ENCODE data around the gene RHOJ.

Gene RHOJ

DNA sequence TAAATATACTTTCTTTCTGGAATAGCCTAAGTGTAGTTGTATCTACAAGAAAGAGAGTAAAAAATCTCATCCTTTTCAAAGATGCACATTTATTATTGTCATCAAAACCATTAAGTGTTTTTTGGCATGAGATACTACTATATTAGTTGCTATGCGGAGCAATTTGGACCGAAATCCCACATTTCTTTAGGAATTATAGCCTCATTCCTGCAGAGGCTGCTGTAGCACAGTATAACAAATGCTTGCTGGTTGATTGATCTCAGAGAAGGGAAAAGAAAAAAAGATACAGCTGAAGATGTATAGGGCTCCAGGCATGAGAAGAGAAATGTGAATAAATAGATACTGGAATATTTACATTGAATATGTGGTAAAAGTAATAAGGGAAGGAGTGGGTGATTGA is 36.0 kb downstream of the RHOJ start:
- no peaks in the 10 kb centered on the region for H3K9me3 ChIP-seq (ENCODE audit: control insufficient read depth, insufficient read depth, low read length)
- no peaks in the 10 kb centered on the region for H3K36me3 ChIP-seq (ENCODE audit: control insufficient read depth, insufficient read depth, low read length)
- H3K4me1 ChIP-seq (ENCODE audit: control insufficient read depth, insufficient read depth, low read length): no peaks in the 10 kb centered on the region
- no peak overlapping the region for H3K4me3 ChIP-seq (ENCODE audit: low read depth, low read length)
- no peak overlapping the region for H3K9ac ChIP-seq (ENCODE audit: low read depth, low read length)
- H3K27me3 ChIP-seq (ENCODE audit: control insufficient read depth, insufficient read depth, low read length): no peaks in the 10 kb centered on the region

DNA sequence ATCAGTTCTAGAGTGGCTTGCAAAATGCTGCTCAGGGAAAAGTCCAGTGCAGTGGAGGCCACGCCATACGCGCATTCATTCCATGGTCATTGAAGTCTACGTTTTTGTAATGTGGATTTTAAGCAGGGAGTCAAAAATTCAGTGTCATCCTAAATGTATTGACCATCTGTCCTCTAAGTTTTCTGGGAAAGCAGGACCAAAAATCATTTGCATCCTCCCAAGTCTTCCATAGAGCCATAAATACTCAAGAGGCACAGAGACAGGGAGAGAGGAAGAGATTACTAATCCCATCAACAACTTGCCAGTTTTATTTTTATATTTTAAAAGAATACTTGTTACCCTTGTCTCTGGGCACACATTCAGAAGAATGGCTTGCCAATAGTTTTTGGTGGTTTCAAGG is 36.9 kb downstream of the RHOJ start:
- no peaks in the 10 kb centered on the region for H3K27me3 ChIP-seq (ENCODE audit: control insufficient read depth, insufficient read depth, low read length)
- no peak overlapping the region for H3K9ac ChIP-seq (ENCODE audit: low read depth, low read length)
- no peaks in the 10 kb centered on the region for H3K36me3 ChIP-seq (ENCODE audit: control insufficient read depth, insufficient read depth, low read length)
- H3K4me3 ChIP-seq (ENCODE audit: low read depth, low read length): no peak overlapping the region
- no peaks in the 10 kb centered on the region for H3K9me3 ChIP-seq (ENCODE audit: control insufficient read depth, insufficient read depth, low read length)
- no peaks in the 10 kb centered on the region for H3K4me1 ChIP-seq (ENCODE audit: control insufficient read depth, insufficient read depth, low read length)

DNA sequence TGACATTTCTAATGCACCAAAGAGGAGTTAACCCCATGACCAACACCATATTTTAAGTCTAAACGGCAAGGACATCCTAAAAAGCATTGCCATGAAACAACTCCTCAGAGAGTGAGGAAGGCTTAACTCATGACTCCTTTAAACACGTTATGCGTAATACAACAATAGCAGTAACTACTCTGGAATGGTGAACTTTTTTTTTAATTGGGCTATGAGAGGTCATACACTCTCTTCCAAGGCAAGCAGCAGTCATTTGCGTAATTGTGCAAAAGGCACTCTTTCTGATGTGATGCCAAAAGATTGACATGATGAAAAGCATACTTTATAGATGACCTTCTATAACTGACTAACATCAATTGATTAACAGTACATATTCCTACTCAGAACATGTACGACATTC is 39.4 kb downstream of the RHOJ start:
- Histone ChIP-seq H3K9me3 (ENCODE audit: control insufficient read depth, insufficient read depth, low read length) (no peaks in the 10 kb centered on the region), H3K27me3 (ENCODE audit: control insufficient read depth, insufficient read depth, low read length) (no peaks in the 10 kb centered on the region), H3K36me3 (ENCODE audit: control insufficient read depth, insufficient read depth, low read length) (no peaks in the 10 kb centered on the region), H3K4me1 (ENCODE audit: control insufficient read depth, insufficient read depth, low read length) (no peaks in the 10 kb centered on the region), H3K4me3 (ENCODE audit: low read depth, low read length) (no peak overlapping the region), H3K9ac (ENCODE audit: low read depth, low read length) (no peak overlapping the region)

DNA sequence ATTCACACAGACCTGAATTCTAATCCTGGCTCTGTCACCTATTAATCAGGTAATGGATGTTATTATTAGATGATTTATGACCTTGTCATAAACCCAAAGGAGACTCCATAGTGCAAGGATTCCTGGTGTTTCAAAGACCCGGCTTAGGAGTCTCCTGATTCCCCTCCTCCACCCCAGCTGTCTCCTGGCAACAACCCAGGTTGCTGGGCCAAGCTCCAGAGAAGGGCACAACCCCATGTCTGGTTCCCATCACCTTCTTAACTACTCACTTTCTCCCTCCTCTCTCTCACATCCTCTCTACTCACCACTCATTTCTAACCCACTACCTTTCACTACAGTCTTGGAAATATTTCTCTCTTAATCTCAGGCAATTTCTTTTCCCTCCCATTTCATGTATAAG is 41.6 kb downstream of the RHOJ start:
- no peaks in the 10 kb centered on the region for H3K27me3 ChIP-seq (ENCODE audit: control insufficient read depth, insufficient read depth, low read length)
- no peak overlapping the region for H3K4me3 ChIP-seq (ENCODE audit: low read depth, low read length)
- no peaks in the 10 kb centered on the region for H3K4me1 ChIP-seq (ENCODE audit: control insufficient read depth, insufficient read depth, low read length)
- H3K9me3 ChIP-seq (ENCODE audit: control insufficient read depth, insufficient read depth, low read length): no peaks in the 10 kb centered on the region
- H3K9ac ChIP-seq (ENCODE audit: low read depth, low read length): no peak overlapping the region
- no peaks in the 10 kb centered on the region for H3K36me3 ChIP-seq (ENCODE audit: control insufficient read depth, insufficient read depth, low read length)

DNA sequence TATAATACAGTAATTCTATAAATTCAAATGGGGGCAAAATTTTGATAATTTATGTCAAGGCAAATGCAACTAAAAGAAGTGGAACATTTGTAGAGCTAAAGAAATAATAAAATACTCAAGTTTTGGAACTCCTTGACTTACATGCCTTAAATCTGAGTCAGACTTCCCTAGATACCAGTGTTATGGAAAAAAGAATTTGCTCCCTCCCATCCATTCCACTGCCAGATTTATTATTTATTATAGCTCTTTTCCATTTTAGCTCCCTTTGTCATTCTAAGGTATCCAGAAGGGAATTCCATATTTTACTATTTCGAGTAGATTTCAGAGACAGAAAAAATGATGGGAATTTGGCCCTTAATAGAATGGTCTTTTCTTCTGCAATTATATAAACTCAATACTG is 44.0 kb downstream of the RHOJ start:
- Histone ChIP-seq H3K9ac (ENCODE audit: low read depth, low read length) (no peak overlapping the region), H3K27me3 (ENCODE audit: control insufficient read depth, insufficient read depth, low read length) (no peaks in the 10 kb centered on the region), H3K9me3 (ENCODE audit: control insufficient read depth, insufficient read depth, low read length) (no peaks in the 10 kb centered on the region), H3K4me1 (ENCODE audit: control insufficient read depth, insufficient read depth, low read length) (no peaks in the 10 kb centered on the region), H3K4me3 (ENCODE audit: low read depth, low read length) (no peak overlapping the region), H3K36me3 (ENCODE audit: control insufficient read depth, insufficient read depth, low read length) (no peaks in the 10 kb centered on the region)

DNA sequence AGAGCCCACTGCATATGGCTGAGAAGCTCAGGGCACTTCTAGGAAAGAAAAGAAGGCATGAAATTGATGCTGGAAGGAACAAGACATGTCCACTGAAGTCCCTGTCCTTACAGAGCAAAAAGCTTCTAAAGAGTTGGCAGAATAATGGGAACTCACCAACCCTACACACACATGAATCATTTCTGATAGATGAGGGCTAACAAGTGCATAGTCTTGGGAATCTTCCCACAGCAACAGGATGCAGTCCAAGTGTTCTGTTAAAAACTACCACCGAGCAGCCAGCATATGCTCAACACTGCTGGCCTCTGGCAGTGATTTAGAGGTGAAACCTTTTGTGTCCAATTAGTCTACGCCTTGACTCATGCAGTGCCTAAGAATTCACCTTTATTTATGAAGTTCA is 44.8 kb downstream of the RHOJ start:
- Histone ChIP-seq H3K4me3 (ENCODE audit: low read depth, low read length) (no peak overlapping the region), H3K9me3 (ENCODE audit: control insufficient read depth, insufficient read depth, low read length) (no peaks in the 10 kb centered on the region), H3K9ac (ENCODE audit: low read depth, low read length) (no peak overlapping the region), H3K27me3 (ENCODE audit: control insufficient read depth, insufficient read depth, low read length) (no peaks in the 10 kb centered on the region), H3K36me3 (ENCODE audit: control insufficient read depth, insufficient read depth, low read length) (no peaks in the 10 kb centered on the region), H3K4me1 (ENCODE audit: control insufficient read depth, insufficient read depth, low read length) (no peaks in the 10 kb centered on the region)

DNA sequence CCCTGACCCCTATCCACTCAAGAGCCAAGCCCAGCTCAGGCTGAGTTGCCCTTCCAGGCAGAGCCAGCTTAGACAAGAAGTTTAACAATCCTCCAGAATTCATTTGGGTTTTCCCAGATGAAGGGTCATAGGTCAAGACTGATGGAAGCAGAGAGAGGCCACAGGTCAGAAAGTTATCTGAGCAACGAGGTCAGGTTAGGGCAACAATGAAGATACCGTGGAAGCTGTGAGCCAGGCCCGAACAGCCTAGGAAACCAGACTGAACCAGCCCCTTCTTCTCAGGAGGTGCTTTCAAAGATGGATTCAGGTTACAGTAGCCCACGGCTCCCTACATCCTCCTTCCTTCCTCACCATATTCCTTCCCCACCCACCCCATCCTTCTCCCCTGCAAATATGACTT is 53.1 kb downstream of the RHOJ start:
- Histone ChIP-seq H3K4me3 (ENCODE audit: low read depth, low read length) (no peak overlapping the region), H3K36me3 (ENCODE audit: control insufficient read depth, insufficient read depth, low read length) (no peaks in the 10 kb centered on the region), H3K9me3 (ENCODE audit: control insufficient read depth, insufficient read depth, low read length) (no peaks in the 10 kb centered on the region), H3K27me3 (ENCODE audit: control insufficient read depth, insufficient read depth, low read length) (no peaks in the 10 kb centered on the region), H3K4me1 (ENCODE audit: control insufficient read depth, insufficient read depth, low read length) (no peaks in the 10 kb centered on the region), H3K9ac (ENCODE audit: low read depth, low read length) (no peak overlapping the region)

DNA sequence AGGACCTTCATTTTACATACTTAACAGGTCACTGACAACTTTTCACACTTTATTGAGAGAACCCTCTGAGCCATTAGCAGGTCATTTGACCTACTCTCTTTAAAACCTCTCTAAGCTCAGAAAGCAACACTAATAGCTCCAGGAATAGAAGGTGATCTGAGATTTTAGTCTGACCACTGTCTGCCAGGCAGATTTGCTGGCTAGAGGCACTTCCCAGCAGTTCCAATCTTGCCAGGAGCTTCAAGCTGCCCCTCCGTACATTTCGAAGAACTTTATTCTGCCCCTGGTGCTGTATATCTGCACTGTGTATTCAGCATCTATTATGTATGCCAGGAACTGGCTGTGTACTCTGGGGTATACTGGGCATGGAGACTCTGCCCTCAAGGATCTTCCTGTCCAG is 58.2 kb downstream of the RHOJ start:
- Histone ChIP-seq H3K4me3 (ENCODE audit: low read depth, low read length) (no peak overlapping the region), H3K4me1 (ENCODE audit: control insufficient read depth, insufficient read depth, low read length) (no peaks in the 10 kb centered on the region), H3K36me3 (ENCODE audit: control insufficient read depth, insufficient read depth, low read length) (no peaks in the 10 kb centered on the region), H3K27me3 (ENCODE audit: control insufficient read depth, insufficient read depth, low read length) (no peaks in the 10 kb centered on the region), H3K9ac (ENCODE audit: low read depth, low read length) (no peak overlapping the region), H3K9me3 (ENCODE audit: control insufficient read depth, insufficient read depth, low read length) (peaks cover 4% of the 10 kb centered on the region)

DNA sequence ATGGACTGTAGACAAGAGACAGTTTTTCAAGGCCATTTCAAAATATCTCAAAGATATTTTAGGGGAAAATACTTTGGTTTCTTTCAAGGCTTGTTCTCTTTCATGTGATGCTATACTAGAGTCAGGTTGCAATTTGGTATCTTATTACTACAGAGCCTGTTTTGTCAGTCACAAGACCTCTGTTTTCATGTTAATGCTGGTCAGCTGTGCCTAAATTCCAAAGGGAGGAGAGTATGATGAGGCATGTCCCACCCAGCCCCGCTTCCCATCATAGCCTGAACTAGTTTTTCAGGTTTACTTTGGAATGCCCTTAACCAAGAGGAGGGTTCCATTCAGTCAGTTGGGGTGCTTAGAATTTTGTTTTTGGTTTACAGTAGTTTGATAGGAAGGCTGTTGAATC is 61.9 kb downstream of the RHOJ start:
- no peak overlapping the region for H3K9ac ChIP-seq (ENCODE audit: low read depth, low read length)
- H3K4me1 ChIP-seq (ENCODE audit: control insufficient read depth, insufficient read depth, low read length): no peaks in the 10 kb centered on the region

DNA sequence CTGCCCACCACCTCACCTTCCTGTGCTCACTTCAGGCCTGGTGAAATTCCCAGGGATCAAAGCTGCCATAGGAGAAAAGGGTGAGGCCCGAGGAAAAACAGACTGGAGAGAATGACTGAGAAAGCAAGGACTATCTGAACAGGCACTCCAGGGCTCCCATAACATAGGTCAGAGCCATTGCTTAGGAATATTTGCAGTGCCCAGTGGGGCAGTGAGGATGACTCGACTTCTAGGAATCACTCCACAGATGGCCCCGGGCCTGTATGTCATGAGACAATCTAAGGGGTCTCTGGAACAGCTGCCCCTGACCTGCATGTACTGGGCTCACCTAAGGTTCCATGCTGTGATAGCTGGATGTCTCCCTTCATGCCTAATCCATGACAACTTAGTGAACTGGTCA is 62.9 kb downstream of the RHOJ start:
- Histone ChIP-seq H3K9ac (ENCODE audit: low read depth, low read length) (no peak overlapping the region), H3K27me3 (ENCODE audit: control insufficient read depth, insufficient read depth, low read length) (no peaks in the 10 kb centered on the region), H3K36me3 (ENCODE audit: control insufficient read depth, insufficient read depth, low read length) (no peaks in the 10 kb centered on the region), H3K4me3 (ENCODE audit: low read depth, low read length) (no peak overlapping the region), H3K9me3 (ENCODE audit: control insufficient read depth, insufficient read depth, low read length) (peaks cover 4% of the 10 kb centered on the region), H3K4me1 (ENCODE audit: control insufficient read depth, insufficient read depth, low read length) (no peaks in the 10 kb centered on the region)

More for the DNA sequence above, 61.9 kb downstream of the RHOJ start:
- Histone ChIP-seq H3K36me3 (ENCODE audit: control insufficient read depth, insufficient read depth, low read length) (no peaks in the 10 kb centered on the region), H3K9me3 (ENCODE audit: control insufficient read depth, insufficient read depth, low read length) (peaks cover 4% of the 10 kb centered on the region), H3K4me3 (ENCODE audit: low read depth, low read length) (no peak overlapping the region), H3K27me3 (ENCODE audit: control insufficient read depth, insufficient read depth, low read length) (no peaks in the 10 kb centered on the region)

DNA sequence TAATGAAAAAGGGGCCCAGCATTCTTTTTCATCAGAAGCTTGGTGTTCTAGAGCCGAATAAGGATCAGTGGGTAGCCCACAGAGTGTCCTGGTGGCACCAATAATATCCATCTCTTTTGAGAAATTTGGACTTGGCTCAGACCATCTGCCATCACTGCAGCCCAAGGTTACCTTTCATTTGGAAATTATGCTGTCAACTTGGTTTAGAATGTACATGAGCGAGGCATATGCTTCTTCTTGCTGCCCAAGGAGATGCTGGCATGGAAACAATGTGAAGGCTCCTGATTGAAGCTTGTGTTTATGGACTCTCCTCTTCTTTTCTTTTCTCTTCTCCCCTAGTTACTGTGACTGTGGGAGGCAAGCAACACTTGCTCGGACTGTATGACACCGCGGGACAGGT is 64.5 kb downstream of the RHOJ start:
- Histone ChIP-seq H3K36me3 (ENCODE audit: control insufficient read depth, insufficient read depth, low read length) (no peaks in the 10 kb centered on the region), H3K4me1 (ENCODE audit: control insufficient read depth, insufficient read depth, low read length) (no peaks in the 10 kb centered on the region), H3K27me3 (ENCODE audit: control insufficient read depth, insufficient read depth, low read length) (no peaks in the 10 kb centered on the region)

DNA sequence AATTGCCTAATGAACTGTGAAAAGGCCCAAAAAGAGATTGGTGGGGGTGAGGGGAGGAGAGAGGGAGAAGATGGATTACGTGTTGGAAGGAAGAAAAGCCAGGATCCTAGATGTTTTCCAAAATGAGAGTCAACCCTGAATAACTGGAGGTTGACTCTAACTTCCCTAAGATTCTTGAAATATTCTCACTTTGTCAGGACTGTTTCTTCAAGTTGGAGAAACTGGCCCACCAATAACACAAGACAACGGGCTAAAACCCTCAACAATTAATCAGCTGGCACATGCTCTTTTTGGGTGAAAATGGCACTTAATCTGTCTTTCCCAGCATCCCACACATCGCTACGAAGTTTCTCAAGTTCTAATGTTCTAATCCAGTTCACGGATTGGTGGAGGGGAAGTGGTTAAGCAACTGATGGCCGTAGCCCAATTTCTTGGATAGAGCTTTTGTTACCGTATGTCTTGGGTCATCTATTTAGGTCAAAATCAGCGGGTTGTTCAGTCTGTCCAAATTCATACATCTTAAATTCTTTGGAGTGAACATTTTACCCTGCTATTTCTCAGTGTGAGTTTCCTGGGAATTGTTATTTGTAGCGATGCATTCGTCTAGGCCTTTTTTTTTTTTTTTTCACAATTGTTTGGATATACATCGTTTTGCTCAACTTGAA is 65.5 kb downstream of the RHOJ start:
- Histone ChIP-seq H3K9ac (ENCODE audit: low read depth, low read length) (no peak overlapping the region), H3K9me3 (ENCODE audit: control insufficient read depth, insufficient read depth, low read length) (peaks cover 4% of the 10 kb centered on the region), H3K4me3 (ENCODE audit: low read depth, low read length) (no peak overlapping the region), H3K27me3 (ENCODE audit: control insufficient read depth, insufficient read depth, low read length) (no peaks in the 10 kb centered on the region), H3K36me3 (ENCODE audit: control insufficient read depth, insufficient read depth, low read length) (no peaks in the 10 kb centered on the region), H3K4me1 (ENCODE audit: control insufficient read depth, insufficient read depth, low read length) (no peaks in the 10 kb centered on the region)

More for the DNA sequence above, 64.5 kb downstream of the RHOJ start:
- Histone ChIP-seq H3K9me3 (ENCODE audit: control insufficient read depth, insufficient read depth, low read length) (peaks cover 4% of the 10 kb centered on the region), H3K4me3 (ENCODE audit: low read depth, low read length) (no peak overlapping the region), H3K9ac (ENCODE audit: low read depth, low read length) (no peak overlapping the region)

Measured in iPS-15b (cell line).